Lower leg skin (tissue), 3 donors: ENCODE measurements around the gene HSF5.

Experiments
- CTCF ChIP-seq, 3 donors: fragments of 450-650 bp; IDR thresholded peaks; one replicate each; pipeline ENCODE4 v1.5.1; 2016; ENCODE audit warnings: antibody characterized with exemption in 3 of 3, mild to moderate bottlenecking in 3 of 3, moderate library complexity in 2 of 3
- POLR2A ChIP-seq, 2 donors: fragments of 450-650 bp; IDR thresholded peaks; one replicate each; pipeline ENCODE4 v1.6.1; 2016 to 2017; ENCODE audit warnings: antibody characterized with exemption in 2 of 2, mild to moderate bottlenecking in 1 of 2, moderate library complexity in 1 of 2

GRCh38 chr17:58536542-58536941, 48.3 kb upstream of the HSF5 start:
- TF ChIP-seq CTCF (IDR thresholded peaks at IDR 0.05) (no peak), POLR2A (IDR thresholded peaks at IDR 0.05) (no peak)
